ENCODE results near the gene ELMOD2.
A peak's percentile ranks its signal among the peaks of the same experiment; 100 is the strongest.
"Not testable (repeated sequence)": the region's sequence is repeated elsewhere in the genome, so short reads cannot be mapped to it uniquely, and the experiment has no call there.

ELMOD2 gene, protein sequence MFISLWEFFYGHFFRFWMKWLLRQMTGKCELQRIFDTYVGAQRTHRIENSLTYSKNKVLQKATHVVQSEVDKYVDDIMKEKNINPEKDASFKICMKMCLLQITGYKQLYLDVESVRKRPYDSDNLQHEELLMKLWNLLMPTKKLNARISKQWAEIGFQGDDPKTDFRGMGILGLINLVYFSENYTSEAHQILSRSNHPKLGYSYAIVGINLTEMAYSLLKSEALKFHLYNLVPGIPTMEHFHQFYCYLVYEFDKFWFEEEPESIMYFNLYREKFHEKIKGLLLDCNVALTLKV

DNA sequence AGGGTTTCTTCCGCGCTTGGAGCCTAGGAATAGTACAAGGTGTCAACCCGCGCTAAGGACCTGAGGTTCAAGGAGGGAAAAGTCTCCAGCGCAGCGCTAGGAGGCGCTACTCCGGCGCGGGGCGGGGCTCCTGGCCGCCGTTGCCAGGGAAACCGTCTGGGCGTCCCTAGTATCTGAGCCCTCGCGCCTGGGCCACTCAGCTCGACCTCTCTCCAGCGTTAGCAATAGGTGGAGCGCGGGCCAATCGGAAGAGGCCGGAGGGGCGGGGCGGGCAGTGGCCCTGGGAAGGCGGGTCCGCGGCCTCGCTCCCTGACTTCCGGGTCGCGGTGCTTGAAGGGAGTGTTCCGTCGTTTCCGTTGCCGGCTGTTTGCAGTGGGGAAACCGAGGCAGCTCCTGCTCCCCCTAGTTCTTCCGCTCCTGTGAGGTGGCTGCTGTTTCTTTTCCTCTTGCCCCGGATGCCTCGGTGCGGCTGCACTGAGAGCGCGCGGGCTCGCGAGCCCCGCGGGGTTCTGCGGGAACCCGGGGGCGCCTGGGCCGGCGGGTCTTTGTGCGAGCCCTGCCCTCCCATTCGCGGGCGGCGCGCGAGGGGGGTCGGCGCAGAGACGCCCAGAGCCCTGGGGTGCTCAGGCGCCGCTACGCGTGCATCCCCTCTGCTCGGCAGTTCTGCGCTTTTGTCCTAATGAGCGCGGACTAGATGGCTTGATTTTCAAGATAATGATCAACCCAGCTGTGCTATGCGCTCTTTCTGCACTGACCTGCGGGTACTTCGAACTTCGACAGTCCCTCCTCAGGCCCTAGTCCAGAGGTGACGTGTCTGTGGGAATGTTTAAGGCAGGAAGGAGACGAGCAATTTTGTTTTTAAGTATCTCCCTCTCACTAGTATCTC, at the start of gene ELMOD2:
ELMOD2 (plus strand) TSS at position 312 of the 886 bp plus-strand sequence. CDS start 1,261 bp downstream, outside the sequence.
- peak; percentile 93 for DNase-seq (ENCODE audit: low read depth in 2 of 2, low spot score in 1 of 2)

DNA sequence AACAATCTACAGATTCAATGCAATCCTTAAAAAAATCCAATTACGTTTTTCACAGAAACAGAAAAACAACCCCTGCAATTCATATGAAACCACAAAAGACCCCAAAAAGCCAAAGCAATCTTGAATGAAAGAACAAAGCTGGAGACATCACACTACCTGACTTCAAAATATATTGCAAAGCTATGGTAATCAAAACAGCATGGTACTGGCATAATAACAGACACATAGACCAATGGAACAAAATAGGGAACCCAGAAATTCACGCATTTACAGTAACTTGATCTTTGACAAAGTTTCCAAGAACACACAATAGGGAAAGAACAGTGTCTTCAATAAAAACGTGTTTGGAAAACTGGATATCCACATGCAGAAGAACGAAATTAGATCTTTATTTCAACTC, 40.5 kb upstream of the ELMOD2 start:
- no peak for DNase-seq (ENCODE audit: low read depth in 2 of 2, low spot score in 1 of 2)

DNA sequence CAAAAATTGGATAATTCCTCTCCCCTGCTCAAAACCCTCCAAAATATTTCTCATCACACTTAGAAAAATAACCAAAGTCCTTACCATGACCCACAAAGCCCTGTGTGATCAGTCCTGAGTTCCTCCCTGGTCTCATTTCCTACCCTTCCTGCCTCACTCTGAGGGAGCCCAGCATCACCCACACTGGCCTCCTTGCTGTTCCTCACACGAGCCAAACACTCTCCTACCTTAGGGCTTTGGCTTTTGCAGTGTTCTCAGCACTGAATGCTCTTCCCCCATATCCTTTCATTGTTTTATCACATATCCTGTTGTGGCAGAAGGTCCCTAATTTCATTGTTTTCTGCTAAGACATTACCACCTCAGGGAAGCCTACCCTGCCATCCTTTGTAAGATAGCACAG, 38.0 kb upstream of the ELMOD2 start:
- DNase-seq (ENCODE audit: low read depth in 2 of 2, low spot score in 1 of 2), result no peak

DNA sequence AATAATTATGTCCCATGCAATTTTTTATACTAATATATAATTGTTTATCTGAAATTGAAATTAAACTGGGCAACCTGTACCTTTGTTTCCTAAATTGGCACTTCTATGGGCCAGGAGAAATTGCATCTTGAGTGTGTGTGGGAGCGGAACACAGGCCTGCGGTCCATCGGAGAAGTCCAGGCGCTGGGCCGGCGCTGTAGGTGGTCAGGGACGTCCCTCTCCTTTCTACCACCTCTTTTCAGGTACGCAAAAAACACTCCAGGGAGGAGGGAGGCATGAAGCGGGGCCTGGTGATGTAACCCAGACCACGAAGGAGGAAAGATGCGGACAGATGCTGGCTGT, 26.6 kb upstream of the ELMOD2 start:
- no peak for DNase-seq (ENCODE audit: low read depth in 2 of 2, low spot score in 1 of 2)

DNA sequence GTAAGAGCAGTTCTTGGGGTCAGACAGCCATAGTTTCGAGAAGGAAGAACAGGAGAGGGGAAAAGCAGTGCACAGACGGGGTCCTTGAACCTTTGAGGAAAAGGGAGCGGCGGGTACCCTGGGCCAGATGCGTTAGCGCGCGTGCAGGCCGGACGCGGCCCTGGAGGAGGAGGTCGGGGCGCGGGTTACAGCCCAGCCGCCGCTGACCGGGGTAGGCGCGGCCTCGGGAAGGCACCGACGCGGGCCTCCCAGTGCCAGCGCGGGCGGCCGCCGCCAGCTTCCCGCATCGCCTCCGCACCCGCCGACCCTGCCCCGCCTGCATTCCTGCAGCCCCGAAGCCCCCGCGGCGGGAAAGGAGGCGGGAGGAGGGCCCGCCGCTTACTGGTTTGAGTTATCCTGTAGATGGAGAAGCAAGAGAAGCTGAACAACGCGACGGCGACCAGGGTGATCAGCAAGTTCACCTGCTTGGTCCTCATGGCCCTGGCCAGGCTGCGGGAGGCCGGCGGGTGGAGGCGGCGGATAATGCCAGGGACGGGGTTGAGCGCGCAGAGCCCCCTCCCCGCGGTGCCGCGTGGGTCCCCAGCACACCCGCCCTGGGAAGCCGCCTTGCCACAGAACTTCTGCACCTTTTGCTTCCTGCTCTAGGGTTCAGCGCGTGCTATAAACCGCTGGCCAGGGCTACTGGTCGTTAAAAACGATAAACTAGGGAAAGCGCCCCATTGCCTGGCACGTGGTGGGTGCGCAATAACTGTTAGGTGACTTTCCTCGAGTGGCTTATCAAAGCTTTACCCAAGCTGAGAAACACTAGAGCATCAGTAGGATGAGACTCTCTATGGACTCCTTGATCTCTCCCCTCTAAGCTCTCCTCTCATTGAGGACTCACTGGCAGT, 26.0 kb upstream of the ELMOD2 start, which contains the start of gene MGAT4D:
MGAT4D (minus strand) TSS at position 547 of the 890 bp plus-strand sequence; CDS start at position 476, 71 bp downstream.
- no peak for DNase-seq (ENCODE audit: low read depth in 2 of 2, low spot score in 1 of 2)

DNA sequence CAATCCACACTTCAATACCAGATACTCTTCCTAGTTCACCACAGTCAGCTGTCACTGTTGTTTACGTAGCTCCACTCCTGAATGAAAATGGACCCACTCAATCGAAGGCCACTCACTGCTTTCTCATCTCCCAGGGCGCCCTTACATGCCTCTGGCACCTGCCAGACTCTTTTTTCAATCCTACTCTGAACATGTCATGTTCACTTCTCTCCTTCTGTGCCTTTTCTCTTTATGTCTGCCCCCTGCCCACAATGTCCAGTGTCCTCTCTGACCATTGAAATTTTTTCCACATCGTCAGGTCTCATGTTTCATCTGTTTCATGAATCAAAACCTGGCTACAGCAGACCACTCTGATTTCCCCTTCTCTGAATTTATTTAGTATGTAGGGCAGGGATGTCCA, 24.6 kb upstream of the ELMOD2 start:
- DNase-seq (ENCODE audit: low read depth in 2 of 2, low spot score in 1 of 2), result no peak

DNA sequence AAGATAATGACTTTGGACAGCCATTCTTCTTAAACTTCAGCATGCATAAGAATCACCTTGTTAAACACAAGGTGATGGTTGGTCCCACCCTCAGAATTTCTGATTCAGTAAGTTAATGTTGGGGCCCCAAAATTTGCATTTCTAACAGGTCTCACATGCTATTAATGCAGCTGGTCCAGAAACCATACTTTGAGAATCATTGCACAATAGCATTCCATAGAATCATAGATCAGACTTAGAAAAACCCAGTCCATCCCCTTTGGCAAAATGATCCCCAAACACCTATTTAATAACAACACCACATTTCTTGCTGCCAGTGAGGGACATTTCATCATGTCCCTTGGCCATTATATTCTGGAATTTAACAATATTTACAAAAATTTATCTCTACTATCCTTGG, 19.7 kb upstream of the ELMOD2 start:
- DNase-seq (ENCODE audit: low read depth in 2 of 2, low spot score in 1 of 2), result no peak

DNA sequence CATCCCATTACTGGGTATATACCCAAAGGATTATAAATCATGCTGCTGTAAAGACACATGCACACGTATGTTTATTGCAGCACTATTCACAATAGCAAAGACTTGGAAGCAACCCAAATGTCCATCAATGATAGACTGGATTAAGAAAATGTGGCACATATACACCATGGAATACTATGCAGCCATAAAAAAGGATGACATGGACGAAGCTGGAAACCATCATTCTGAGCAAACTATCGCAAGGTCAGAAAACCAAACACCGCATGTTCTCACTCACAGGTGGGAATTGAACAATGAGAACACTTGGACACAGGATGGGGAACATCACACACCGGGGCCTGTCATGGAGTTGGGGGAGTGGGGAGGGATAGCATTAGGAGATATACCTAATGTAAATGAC, 10.2 kb upstream of the ELMOD2 start:
- not testable (repeated sequence) for DNase-seq (ENCODE audit: low read depth in 2 of 2, low spot score in 1 of 2)

DNA sequence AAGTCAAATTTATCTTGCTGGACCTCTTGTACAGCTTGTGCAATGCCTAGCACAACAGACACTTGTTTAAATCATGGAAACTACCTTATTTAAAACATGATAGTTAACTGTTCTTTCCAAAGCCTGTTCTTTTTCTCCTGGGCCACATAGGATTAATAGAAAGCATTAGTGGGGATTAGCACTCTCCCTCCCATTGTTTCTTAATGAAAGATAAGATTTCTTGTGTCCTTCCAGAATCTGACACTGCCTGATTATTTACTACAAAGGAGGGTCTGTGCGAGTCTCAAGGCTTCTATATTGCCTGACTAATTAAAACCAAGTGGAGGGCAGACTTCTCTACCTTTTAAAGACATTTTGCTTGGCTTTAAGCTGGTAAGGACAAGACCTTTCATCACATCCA, 8.5 kb upstream of the ELMOD2 start:
- DNase-seq (ENCODE audit: low read depth in 2 of 2, low spot score in 1 of 2), result no peak

DNA sequence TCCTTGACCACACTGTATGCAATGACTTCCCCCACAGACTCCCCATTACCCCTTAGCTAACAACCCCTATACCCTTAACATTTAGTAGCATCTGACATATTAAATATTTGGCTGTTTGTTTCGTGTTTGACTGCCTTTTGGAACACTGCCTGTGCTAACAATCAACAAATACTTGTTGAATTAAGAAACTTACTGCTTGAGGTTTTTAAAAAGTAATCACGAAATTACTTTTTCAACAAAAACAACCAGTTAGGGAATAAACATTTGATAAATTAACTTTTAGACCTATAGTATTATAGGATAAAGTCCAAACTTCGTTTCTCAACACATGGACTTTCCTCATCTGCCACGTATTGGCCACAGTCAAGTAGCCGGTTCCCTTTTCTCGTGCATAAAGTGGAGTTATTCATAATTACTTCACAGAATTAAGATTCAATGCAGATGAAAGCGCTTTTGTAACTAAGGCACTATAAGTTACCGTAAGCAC, 555 bp upstream of the ELMOD2 start:
- DNase-seq (ENCODE audit: low read depth in 2 of 2, low spot score in 1 of 2), result no peak

DNA sequence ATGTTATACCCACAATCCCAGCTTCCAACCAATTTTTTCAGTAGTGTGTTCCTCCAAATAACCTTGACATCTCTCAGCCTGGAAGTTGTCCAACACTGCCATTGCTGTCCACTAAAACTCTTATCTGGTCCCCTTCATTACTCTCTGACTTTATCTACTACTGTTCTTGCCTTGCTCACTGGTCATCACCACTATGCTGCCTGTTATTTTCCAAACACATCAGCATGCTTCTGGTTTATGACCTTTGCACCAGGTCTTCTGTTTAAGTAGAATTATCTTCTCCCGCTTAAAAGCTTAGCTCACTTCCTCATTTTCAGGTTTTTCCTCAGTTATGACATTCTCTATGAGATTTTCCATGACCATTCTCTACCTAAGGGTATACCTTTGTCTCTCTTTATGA, 5.5 kb downstream of the ELMOD2 start:
- no peak for DNase-seq (ENCODE audit: low read depth in 2 of 2, low spot score in 1 of 2)

DNA sequence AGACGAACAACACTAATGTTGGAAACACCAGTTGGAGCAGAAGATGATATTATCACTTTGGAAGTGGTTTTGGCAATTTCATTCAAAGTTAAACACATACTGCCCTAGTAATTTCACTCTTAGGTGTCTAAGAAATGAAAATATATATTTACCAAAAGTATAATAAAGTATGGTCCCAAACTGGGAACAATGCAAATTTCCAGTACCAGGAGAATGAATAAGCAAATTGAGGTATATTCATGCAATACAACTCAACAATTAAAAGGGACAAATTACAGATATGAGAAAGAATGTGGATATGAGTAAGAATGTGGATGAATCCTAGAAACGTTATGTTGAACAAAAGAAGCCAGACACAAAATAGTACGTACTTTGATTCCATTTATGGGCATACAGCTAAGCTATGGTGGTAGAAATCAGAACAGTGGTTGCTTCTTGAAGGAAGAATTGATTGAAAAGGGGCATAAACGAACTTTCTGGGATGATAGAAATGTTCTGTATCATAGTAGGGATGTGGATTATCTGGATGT, 10.0 kb downstream of the ELMOD2 start:
- DNase-seq (ENCODE audit: low read depth in 2 of 2, low spot score in 1 of 2), result no peak

DNA sequence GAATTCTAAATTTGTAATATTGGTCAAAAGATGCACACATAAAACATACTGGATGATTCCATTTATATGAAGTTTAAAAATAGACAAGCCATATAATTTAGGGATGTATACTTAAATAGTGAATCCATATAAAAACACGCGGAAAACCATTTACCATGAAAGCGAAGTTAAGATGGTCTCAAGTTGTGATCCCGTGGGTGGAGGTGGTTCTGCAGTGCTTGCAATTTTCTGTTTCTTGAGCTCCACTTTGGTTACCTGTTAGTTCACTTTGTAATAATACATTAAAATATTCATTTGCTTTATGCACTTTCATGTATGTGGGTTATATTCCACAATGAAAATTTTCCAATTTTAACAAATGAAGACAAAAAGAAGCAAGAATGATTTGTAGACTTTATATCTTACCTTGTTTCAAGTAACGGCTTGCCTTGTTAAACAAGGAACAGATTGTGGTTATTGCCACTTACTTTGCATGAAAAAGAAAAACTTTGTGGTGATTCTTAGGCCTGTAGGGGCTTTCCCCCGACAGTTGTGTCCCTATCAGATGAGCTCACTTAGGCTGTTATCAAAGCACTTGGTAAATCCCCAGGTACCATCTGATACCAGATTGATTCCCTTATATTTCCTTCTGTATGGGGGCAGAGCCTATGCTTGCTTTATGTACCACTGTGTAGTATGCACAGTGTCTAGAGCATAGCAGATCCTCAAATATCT, 32.6 kb downstream of the ELMOD2 start:
- no peak for DNase-seq (ENCODE audit: low read depth in 2 of 2, low spot score in 1 of 2)

DNA sequence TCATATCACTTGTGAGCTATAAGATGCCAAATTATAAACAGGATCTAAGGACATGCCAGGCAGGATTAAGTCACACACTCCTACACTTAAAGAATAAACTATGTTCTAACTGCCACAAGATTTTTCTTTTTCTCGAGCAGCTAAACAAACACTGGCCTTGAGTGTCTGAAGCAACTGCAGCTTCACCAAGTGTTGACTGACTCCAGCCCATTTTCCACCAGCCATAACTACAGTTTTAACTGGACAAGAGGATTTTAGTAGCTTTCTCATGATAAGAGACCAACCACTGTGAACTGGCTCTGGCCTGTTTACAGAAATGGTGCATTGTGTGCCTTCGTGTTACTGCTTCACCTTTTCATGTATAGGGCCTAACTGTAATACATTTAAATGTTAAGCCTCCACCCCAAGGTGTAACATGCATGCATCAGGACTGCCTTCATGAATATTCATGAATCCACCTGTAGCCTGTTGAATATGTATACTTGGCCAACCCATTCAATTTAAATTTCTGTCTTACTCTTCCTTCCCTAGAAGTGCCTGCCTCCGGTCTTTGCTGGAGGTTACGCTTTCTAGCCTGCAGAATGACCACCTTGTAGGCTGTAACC, 34.0 kb downstream of the ELMOD2 start:
- DNase-seq (ENCODE audit: low read depth in 2 of 2, low spot score in 1 of 2), result no peak

DNA sequence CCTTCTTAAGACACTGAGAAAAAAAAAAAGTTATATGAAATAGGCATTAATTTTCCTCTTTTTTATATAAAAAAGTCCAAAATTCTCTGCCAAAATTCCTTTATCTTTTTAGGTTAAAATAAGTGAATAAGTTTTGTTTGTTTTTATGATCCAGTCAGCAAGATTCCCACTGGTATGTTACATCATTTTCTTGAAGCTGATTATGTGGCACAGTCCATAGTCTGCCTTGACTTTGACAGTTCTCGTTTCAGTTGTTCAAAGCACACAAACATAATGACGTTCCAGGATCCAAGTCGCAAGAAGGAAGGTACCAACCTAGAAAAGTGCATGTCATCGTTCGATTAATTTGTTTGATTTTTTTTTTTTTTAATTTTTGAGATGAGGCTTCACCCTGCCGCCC, 35.7 kb downstream of the ELMOD2 start:
- no peak for DNase-seq (ENCODE audit: low read depth in 2 of 2, low spot score in 1 of 2)

DNA sequence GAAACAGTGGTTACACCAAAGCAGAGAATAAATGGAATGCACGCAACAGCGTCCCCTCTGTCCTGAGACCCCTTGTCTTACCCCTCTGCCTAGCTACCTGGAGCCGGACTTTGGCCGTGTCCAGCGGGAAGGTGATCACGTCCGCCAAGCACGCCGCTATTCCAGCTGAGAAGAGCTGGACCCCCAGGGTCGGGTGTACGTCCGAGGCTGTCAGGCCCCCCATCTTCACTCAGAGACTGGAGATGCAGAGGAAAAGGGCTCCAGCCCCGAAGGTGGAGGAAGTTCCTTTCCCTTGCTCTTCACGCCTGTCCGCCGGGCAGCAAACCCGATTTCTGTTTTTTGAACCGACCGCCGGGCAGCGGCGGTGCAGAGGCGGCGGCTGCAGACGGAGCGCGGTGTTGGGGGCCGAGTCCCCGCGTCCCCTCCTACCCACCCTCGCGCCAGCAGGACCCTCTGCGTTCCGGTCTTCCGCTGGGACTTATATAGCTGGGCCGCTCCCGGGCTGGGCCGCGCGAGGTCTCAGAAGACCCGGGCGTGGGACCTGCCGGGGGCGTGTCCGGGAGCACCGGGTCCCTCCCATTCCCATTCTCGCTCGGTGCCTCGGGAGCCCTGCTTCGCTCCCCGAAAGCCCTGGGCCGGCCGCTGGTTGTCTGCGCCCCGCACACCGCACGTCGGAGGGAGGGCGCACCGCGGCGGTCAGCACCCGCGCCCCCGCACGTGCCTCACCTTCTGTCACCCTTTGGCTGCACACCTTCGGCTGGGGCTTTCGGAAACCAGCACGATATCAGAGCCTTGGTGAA, 44.7 kb downstream of the ELMOD2 start, which contains the start of gene UCP1:
UCP1 (minus strand) TSS at position 455 of the 800 bp plus-strand sequence; CDS start at position 223, 232 bp downstream.
- no peak for DNase-seq (ENCODE audit: low read depth in 2 of 2, low spot score in 1 of 2)

DNA sequence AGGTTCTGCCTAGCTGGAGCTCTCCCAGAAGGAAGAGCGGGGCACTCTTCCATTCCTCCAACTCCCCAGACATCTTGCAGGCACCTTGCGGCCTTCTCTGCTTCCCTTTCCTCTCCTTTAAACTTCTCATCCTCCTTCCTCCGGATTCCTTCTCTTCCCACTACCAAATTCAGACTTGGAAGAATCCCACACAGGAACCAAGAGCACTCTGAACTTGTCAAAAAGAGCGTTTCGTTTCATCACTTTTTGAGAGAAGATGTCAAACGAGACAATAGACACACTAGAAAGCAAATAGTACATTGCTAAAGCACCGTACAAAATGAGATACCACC, 45.3 kb downstream of the ELMOD2 start:
- no peak for DNase-seq (ENCODE audit: low read depth in 2 of 2, low spot score in 1 of 2)

DNA sequence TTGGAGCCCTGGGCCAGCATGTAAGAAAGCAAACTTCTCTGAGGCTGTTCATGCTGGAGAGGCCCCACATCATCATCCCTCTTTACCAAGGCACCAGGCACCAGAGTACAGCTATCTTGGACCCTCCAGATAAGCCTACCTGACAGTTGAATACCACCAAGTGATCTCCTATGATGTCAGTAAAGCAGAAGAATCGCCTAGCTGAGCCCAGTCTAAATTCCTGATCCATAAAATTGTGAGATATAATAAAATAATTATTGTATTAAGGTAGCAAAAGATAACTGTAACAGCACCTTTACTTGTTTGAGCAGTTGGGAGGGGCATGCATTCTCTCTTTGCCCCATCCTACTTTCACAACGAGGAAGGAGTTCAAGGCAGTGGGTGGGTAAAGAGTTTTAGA, 47.7 kb downstream of the ELMOD2 start:
- DNase-seq (ENCODE audit: low read depth in 2 of 2, low spot score in 1 of 2), result no peak

DNA sequence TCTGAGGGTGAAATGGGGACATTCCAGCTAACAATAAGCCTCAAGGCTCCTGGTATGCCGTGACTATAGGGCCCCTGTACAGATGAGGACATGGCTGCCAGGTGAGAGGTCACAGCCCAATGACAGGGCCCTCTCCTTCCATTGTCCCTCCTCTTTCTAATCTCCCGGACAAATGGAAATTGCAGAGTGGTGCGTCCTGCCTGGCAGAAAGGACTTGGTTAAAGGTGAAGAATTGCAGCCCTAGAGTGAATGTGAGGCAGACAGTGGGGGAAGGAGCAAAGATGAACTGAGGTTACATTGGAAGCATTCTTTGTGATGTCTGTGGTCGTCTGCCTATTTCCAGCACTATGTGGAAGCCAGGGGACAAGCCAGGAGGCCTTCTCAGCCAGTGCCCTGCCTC, 51.5 kb downstream of the ELMOD2 start:
- no peak for DNase-seq (ENCODE audit: low read depth in 2 of 2, low spot score in 1 of 2)

Measured in stimulated activated CD8-positive, alpha-beta memory T cell treated with anti-CD3 and anti-CD28 coated beads, Interleukin-4, amount 100 ng/mL, for 1 hour (primary cell).